H1 (cell line): ENCODE measurements around the gene UPK3B. TPM values are rescaled to one million over a fixed set of nuclear protein-coding genes. Genes with fewer than 3 reads are reported as not detected.
"Not testable (repeated sequence)": the region's sequence is repeated elsewhere in the genome, so short reads cannot be mapped to it uniquely, and the experiment has no call there.

Experiments used
- CTCF ChIA-PET: fragments of 300-600 bp; sonication (Branson Sonifier 250); formaldehyde crosslinking; loops from one replicate; lab custom pipeline; 2021; ENCODE audit not compliant: partially characterized antibody; lab: Charles Lee
- POLR2A ChIA-PET: fragments of 300-600 bp; sonication (Branson Sonifier 250); formaldehyde crosslinking; loops from one replicate; lab custom pipeline; 2021; ENCODE audit warnings: inconsistent platforms; ENCODE audit not compliant: partially characterized antibody; lab: Charles Lee
- DNase-seq, 2 experiments: peaks; one replicate each; pipeline versions ENCODE4 v3.0.0 to v3.0.0-alpha.2; 2010 to 2022; ENCODE audit warnings: low spot score in 2 of 2, low read depth in 1 of 2, mixed read lengths in 1 of 2
- FAIRE-seq: peaks from 2 replicates; lab custom pipeline; 2011; peaks lifted over from hg19 to GRCh38; lab: Jason Lieb, UNC
- H2AFZ ChIP-seq: 2 replicates; pipeline ENCODE4 v1.8.1; 2012; ENCODE audit warnings: low read length, inconsistent platforms
- H2AK5ac ChIP-seq: 2 replicates; pipeline ENCODE4 v1.6.1; 2013; ENCODE audit warnings: low read depth, low read length
- H2BK120ac ChIP-seq: replicated peaks from 2 replicates; pipeline ENCODE3; 2013; ENCODE audit warnings: low read depth, low read length, inconsistent platforms
- H2BK12ac ChIP-seq: 2 replicates; pipeline ENCODE4 v1.6.1; 2013; ENCODE audit warnings: low read depth, low read length
- H2BK15ac ChIP-seq: 2 replicates; pipeline ENCODE4 v1.6.1; 2013; ENCODE audit warnings: low read length
- H2BK20ac ChIP-seq: 2 replicates; pipeline ENCODE4 v1.6.1; 2013; ENCODE audit warnings: low read length
- H2BK5ac ChIP-seq: 2 replicates; pipeline ENCODE4 v1.6.1; 2013; ENCODE audit warnings: low read depth, low read length
- H3K14ac ChIP-seq: 2 replicates; pipeline ENCODE4 v1.6.1; 2013; ENCODE audit warnings: inconsistent platforms; ENCODE audit not compliant: insufficient read length
- H3K18ac ChIP-seq: 2 replicates; pipeline ENCODE4 v1.6.1; 2013; ENCODE audit warnings: low read length; ENCODE audit errors: extremely low read depth
- H3K23ac ChIP-seq: 2 replicates; pipeline ENCODE4 v1.6.1; 2013; ENCODE audit warnings: inconsistent platforms; ENCODE audit not compliant: insufficient read length
- H3K23me2 ChIP-seq: 2 replicates; pipeline ENCODE4 v1.6.1; 2013; ENCODE audit warnings: low read depth, low read length
- H3K27ac ChIP-seq: 2 replicates; pipeline ENCODE4 v1.6.1; 2011; ENCODE audit warnings: low read depth, low read length, inconsistent platforms
- H3K27me3 ChIP-seq, 4 experiments: replicated peaks in 1 of 4; 1 replicate in 1 of 4; 2 replicates in 3 of 4; pipeline versions ENCODE4 v1.6.1 to v1.8.1; 2011 to 2013; ENCODE audit warnings: low read length in 3 of 4, mild to moderate bottlenecking in 3 of 4, inconsistent platforms in 2 of 4, mixed read lengths in 2 of 4, moderate library complexity in 1 of 4; ENCODE audit not compliant: control insufficient read depth in 3 of 4, insufficient read depth in 3 of 4; ENCODE audit errors: extremely low read depth in 1 of 4
- H3K36me3 ChIP-seq, 4 experiments: 2 replicates each; pipeline versions ENCODE4 v1.6.1 to v1.8.1; 2011 to 2013; ENCODE audit warnings: mild to moderate bottlenecking in 4 of 4, low read length in 3 of 4, moderate library complexity in 2 of 4, control low read depth in 1 of 4, inconsistent platforms in 1 of 4; ENCODE audit not compliant: insufficient read depth in 4 of 4, control insufficient read depth in 2 of 4
- H3K4ac ChIP-seq: replicated peaks from 2 replicates; pipeline ENCODE3; 2013; ENCODE audit warnings: low read length, low read depth, mixed read lengths, inconsistent platforms; ENCODE audit not compliant: insufficient read length
- H3K4me1 ChIP-seq, 4 experiments: replicated peaks in 1 of 4; 1 replicate in 1 of 4; 2 replicates in 3 of 4; pipeline versions ENCODE4 v1.6.1 to v1.8.1; 2011 to 2013; ENCODE audit warnings: low read length in 3 of 4, inconsistent platforms in 2 of 4, mixed read lengths in 1 of 4; ENCODE audit not compliant: insufficient read depth in 4 of 4, control insufficient read depth in 3 of 4
- H3K4me2 ChIP-seq, 2 experiments: 2 replicates each; pipeline versions ENCODE4 v1.6.1 to v1.8.1; 2011 to 2013; ENCODE audit warnings: low read depth in 2 of 2, low read length in 2 of 2, control low read depth in 1 of 2, inconsistent platforms in 1 of 2, mild to moderate bottlenecking in 1 of 2; ENCODE audit not compliant: insufficient read depth in 1 of 2
- H3K4me3 ChIP-seq, 4 experiments: fragments of 200-600, 300-600 bp in 1 of 4; sonication (generic), shearing (Covaris generic), sonication (Bioruptor Twin) in 1 of 4; 2 replicates each; pipeline versions ENCODE4 v1.5.1 to v1.8.1; 2011 to 2016; ENCODE audit warnings: low read length in 4 of 4, low read depth in 3 of 4, control low read depth in 2 of 4, inconsistent platforms in 2 of 4, mild to moderate bottlenecking in 2 of 4, mixed read lengths in 1 of 4, moderate library complexity in 1 of 4; ENCODE audit not compliant: insufficient read depth in 2 of 4; ENCODE audit errors: extremely low read depth in 1 of 4
- H3K56ac ChIP-seq: replicated peaks from 2 replicates; pipeline ENCODE3; 2013; ENCODE audit warnings: low read depth, mild to moderate bottlenecking, mixed read lengths, low read length, inconsistent platforms; ENCODE audit not compliant: insufficient read length
- H3K79me1 ChIP-seq: 2 replicates; pipeline ENCODE4 v1.6.1; 2013; ENCODE audit warnings: low read depth, low read length, control low read depth
- H3K79me2 ChIP-seq, 2 experiments: 2 replicates each; pipeline versions ENCODE4 v1.6.1 to v1.8.1; 2012 to 2013; ENCODE audit warnings: low read length in 2 of 2, mild to moderate bottlenecking in 2 of 2, inconsistent platforms in 1 of 2; ENCODE audit not compliant: insufficient read depth in 2 of 2, control insufficient read depth in 1 of 2
- H3K9ac ChIP-seq, 4 experiments: replicated peaks in 1 of 4; 1 replicate in 1 of 4; 2 replicates in 3 of 4; pipeline versions ENCODE4 v1.6.1 to v1.8.1; 2011 to 2013; ENCODE audit warnings: low read depth in 3 of 4, low read length in 3 of 4, control low read depth in 2 of 4, mild to moderate bottlenecking in 2 of 4, moderate library complexity in 2 of 4, inconsistent platforms in 1 of 4; ENCODE audit errors: extremely low read depth in 1 of 4
- H3K9me3 ChIP-seq, 2 experiments: 2 replicates each; pipeline versions ENCODE4 v1.6.1 to v1.8.1; 2012 to 2013; ENCODE audit warnings: mild to moderate bottlenecking in 2 of 2, moderate library complexity in 2 of 2, control low read depth in 1 of 2, inconsistent platforms in 1 of 2, low read depth in 1 of 2, low read length in 1 of 2, mixed read lengths in 1 of 2; ENCODE audit not compliant: insufficient read depth in 2 of 2
- H4K20me1 ChIP-seq, 2 experiments: replicated peaks in 1 of 2; 2 replicates each; pipeline versions ENCODE3 to v1.8.1; 2011 to 2013; ENCODE audit warnings: inconsistent platforms in 2 of 2, low read length in 2 of 2, mild to moderate bottlenecking in 1 of 2; ENCODE audit not compliant: insufficient read depth in 2 of 2, control insufficient read depth in 1 of 2
- H4K5ac ChIP-seq: 2 replicates; pipeline ENCODE4 v1.6.1; 2013; ENCODE audit warnings: low read length, low read depth, mixed read lengths, inconsistent platforms; ENCODE audit not compliant: insufficient read length
- H4K8ac ChIP-seq: 2 replicates; pipeline ENCODE4 v1.8.0; 2013; ENCODE audit warnings: mild to moderate bottlenecking, moderate library complexity, low read length, inconsistent platforms; ENCODE audit not compliant: insufficient read depth; ENCODE audit errors: extremely low read depth
- H4K91ac ChIP-seq: replicated peaks from 2 replicates; pipeline ENCODE3; 2013; ENCODE audit warnings: low read length, mixed read lengths, inconsistent platforms; ENCODE audit not compliant: insufficient read length
- WGBS, 2 experiments: shearing (Covaris generic) in 1 of 2; methylation state at CpG; one replicate each; pipeline versions ENCODE4 v1.1.6 to v1.1.7; 2013 to 2015; ENCODE audit warnings: low lambda C conversion rate in 2 of 2, mixed read lengths in 2 of 2, inconsistent platforms in 1 of 2, low coverage in 1 of 2, missing lambda C conversion rate in 1 of 2; ENCODE audit not compliant: insufficient replicate concordance in 2 of 2, insufficient coverage in 1 of 2, insufficient read length in 1 of 2; ENCODE audit errors: extremely low coverage in 1 of 2, missing lambda C conversion rate in 1 of 2; 5-methylcytosine and 5-hydroxymethylcytosine counted together
- polyA plus RNA-seq, 7 experiments: library from polyadenylated mRNA; depleted of rRNA in 3 of 7; stranded (reverse) in 5 of 7; unstranded in 2 of 7; fragments of >200 nt in 5 of 7; fragments of 200-250 nt in 2 of 7; gene quantifications; 1 replicate in 5 of 7; 2 replicates in 1 of 7; 4 replicates in 1 of 7; pipeline versions ENCODE4 v1.2.1 to v1.2.3, GENCODE V29; 2011 to 2013; ENCODE audit warnings: missing spikeins in 2 of 7, mixed read lengths in 2 of 7
- total RNA-seq: library from RNA; stranded (reverse); fragmentation: NEBNext Ultra II Directional; extraction: Animal tissue kit (Norgen Biotek cat#: 25700); gene quantifications from 2 replicates; pipeline ENCODE4 v1.2.1, GENCODE V29; 2021

Gene UPK3B
- total and polyA plus RNA-seq, 2 of the 8 experiments (the other 6 are each of a cell fraction or from before 2014, with no cell fraction given) = 5.9 to 20.6 TPM

- H3K4me3 ChIP-seq, POLR2A ChIA-PET, H3K9me3 ChIP-seq, H3K9ac ChIP-seq, H3K4me1 ChIP-seq, H3K4ac ChIP-seq, H3K79me1 ChIP-seq, H2BK120ac ChIP-seq, H3K23me2 ChIP-seq, H4K5ac ChIP-seq, H3K27ac ChIP-seq, H3K14ac ChIP-seq, H3K36me3 ChIP-seq, H2BK20ac ChIP-seq, CTCF ChIA-PET, DNase-seq, H3K4me2 ChIP-seq, H4K8ac ChIP-seq, H3K27me3 ChIP-seq, H2BK12ac ChIP-seq, H2AFZ ChIP-seq, H3K56ac ChIP-seq, H2BK15ac ChIP-seq, H2BK5ac ChIP-seq, H4K20me1 ChIP-seq, H3K18ac ChIP-seq, H2AK5ac ChIP-seq, H3K23ac ChIP-seq, H4K91ac ChIP-seq, H3K79me2 ChIP-seq, FAIRE-seq: not testable (repeated sequence)
- WGBS, 2 experiments = 81% methylated on average over 7 of the region's 10 CpGs; no CpG with 5 or more reads in 1 of the 2 experiments
Measured at GRCh38 chr7:76471556-76472221, 38.7 kb upstream of the UPK3B start.

GRCh38 chr7:76473097-76473496, 37.3 kb upstream of the UPK3B start:
- H3K14ac ChIP-seq, CTCF ChIA-PET, H3K27ac ChIP-seq, H3K79me1 ChIP-seq, H3K36me3 ChIP-seq, H2BK120ac ChIP-seq, H4K8ac ChIP-seq, H3K23me2 ChIP-seq, H3K4me1 ChIP-seq, H4K5ac ChIP-seq, POLR2A ChIA-PET, H4K20me1 ChIP-seq, H3K4me3 ChIP-seq, H3K27me3 ChIP-seq, FAIRE-seq, H2BK20ac ChIP-seq, H3K4me2 ChIP-seq, H2AK5ac ChIP-seq, H3K9me3 ChIP-seq, H3K56ac ChIP-seq, H2AFZ ChIP-seq, H3K18ac ChIP-seq, H3K79me2 ChIP-seq, H2BK12ac ChIP-seq, H4K91ac ChIP-seq, H3K9ac ChIP-seq, H3K23ac ChIP-seq, H2BK5ac ChIP-seq, DNase-seq, H3K4ac ChIP-seq, H2BK15ac ChIP-seq: not testable (repeated sequence)
- 86% methylated on average over 2 of the region's 6 CpGs; no CpG with 5 or more reads in 1 of the 2 experiments for WGBS, 2 experiments
